HG02623 (cell line): ENCODE measurements around the gene FLYWCH1.
"Not testable (repeated sequence)": the region's sequence is repeated elsewhere in the genome, so short reads cannot be mapped to it uniquely, and the experiment has no call there.

Source experiments
- ATAC-seq: cut with Tn5 transposase; IDR thresholded peaks from one replicate; pipeline ENCODE4 v1.9.1; 2021; ENCODE audit warnings: moderate library complexity; ENCODE audit not compliant: unreplicated experiment

FLYWCH1 gene

DNA sequence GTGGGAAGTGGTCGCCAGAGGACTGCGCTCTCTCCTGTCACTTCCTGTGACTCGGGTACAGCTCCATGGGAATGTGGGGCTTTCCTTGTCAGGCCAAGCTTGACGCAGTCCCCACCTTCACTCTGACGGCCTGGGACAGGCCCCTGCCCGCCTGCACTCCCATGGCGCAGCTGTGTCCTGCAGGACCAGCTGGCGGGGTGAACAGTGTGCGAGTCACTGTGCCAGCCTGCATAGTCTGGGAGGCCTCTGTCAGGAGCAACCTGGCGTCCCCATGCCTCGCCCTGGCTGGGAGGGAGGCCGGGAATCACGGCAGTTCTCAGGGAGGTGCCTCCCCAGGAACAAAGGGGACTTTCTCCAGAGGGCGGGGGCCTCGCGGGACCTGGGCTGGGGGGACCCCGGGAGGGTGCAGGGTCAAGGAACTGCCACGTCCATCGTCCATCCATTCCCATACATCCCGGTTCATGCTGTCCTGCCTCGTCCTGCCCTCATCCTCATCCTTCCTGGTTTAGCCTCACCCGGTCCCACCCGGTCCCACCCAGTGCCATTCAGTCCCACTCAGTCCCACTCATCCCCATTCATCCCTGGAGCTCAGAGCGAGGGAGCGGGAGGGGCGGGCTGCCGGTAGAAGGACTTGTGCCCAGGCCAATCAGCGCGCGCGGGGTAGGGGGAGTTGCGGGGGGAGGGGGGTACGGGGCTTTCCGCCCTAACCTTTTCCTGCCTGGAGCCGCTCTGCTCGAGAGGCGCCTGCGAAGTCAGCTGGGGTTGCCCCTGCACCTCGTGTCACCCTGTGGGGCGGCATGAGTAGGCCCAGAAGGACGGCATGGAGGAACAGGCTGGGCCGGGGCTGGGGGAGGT is 13.4 kb downstream of the FLYWCH1 start:
- no peak for ATAC-seq

DNA sequence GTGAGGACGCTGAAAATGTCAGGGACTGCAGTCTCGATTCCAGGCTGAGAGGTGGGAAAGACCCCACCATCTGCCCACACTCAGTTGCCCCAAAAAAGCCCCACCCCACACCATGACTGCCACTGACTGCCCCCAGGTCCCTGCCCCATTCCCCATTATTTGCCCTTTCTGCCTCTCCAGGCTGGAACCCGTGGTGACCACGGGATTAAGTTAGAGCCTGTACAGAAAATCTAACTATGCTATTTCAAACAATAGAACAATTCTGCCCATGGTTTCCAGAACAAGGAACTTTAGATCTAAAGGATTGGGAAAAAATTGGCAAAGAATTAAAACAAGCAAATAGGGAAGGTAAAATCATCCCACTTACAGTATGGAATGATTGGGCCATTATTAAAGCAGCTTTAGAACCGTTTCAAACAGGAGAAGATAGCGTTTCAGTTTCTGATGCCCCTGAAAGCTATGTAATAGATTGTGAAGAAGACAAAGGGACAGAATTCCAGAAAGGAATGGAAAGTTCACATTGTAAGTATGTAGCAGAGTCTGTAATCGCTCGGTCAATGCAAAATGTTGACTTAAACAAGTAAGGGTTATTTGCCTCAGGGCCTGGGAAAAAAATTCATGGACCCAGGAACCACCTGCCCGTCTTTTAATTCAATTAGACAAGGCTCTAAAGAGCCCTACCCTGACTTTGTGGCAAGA is 14.4 kb downstream of the FLYWCH1 start:
- ATAC-seq: no peak

DNA sequence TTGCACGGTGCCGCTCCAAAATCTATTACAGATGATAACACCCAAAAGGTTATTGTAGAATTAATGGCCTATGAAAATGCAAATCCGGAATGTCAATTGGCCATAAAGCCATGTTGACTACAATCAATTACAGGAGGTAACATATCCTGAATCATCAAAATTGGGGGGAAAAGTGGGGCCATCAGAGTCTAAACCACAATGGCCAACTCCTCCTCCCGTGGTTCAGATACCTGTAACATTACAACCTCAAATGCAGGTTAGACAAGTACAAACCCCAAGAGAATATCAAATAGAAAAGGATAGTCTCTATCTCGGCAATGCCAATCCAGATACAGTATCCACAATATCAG is 14.9 kb downstream of the FLYWCH1 start:
- ATAC-seq: no peak

DNA sequence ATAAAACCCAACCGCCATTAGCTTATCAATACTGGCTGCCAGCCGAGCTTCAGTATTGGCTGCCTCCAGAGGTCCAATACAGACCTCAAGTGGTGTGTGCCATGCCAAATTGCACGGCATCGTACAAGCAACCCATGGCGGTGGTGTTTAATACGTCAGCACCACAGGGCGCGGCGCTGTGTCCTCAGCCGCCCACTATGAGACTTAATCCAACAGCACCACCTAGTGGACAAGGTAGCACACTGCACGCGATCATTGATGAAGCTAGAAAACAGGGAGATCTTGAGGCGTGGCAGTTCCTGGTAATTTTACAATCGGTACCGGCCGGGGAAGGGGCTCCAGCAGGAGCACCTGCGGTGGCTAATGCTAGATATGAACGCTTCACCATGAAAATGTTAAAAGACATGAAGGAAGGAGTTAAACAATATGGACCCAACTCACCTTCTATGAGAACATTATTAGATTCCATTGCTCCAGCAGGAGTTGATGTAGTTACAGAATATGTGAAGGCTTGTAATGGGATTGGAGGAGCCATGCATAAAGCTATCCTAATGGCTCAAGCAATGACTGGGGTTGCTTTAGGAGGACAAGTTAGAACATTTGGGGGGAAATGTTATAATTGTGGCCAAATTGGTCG is 15.4 kb downstream of the FLYWCH1 start:
- no peak for ATAC-seq

DNA sequence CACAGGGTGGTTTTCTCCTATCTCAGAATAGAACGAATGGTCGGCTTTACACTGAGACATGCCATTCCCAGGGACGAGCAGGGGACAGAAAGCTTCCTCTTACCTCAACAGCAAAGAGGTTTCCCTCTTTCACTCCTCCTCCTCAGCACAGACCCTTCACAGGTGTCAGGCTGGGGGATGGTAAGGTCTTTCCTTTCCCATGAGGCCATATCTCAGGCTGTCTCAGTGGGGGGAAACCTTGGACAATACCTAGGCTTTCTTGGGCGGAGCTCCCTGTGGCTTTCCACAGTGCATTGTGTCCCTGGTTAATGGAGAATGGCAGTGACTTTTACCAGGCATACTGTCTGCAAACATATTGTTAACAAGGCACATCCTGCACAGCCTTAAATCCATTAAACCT is 16.4 kb downstream of the FLYWCH1 start:
- not testable (repeated sequence) for ATAC-seq

DNA sequence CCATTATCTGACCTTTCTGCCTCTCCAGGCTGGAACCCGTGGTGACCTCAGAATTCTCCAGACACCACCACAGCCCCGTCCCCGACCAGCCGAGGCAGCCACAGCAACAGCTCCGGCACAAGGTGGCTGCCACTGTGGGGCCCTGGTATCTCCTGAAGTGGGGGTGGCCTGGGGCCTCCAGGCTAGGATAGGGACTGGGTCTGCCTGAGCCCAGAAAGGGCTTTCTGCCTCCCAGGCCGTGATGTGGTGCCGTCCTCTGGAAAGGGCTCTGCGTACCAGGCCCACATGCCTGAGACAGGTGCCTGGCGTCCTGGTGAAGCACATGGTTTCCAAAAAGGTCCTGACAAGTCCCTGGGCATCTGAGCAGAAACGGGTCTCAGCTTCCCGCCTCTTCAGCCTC is 17.1 kb downstream of the FLYWCH1 start:
- no peak for ATAC-seq

DNA sequence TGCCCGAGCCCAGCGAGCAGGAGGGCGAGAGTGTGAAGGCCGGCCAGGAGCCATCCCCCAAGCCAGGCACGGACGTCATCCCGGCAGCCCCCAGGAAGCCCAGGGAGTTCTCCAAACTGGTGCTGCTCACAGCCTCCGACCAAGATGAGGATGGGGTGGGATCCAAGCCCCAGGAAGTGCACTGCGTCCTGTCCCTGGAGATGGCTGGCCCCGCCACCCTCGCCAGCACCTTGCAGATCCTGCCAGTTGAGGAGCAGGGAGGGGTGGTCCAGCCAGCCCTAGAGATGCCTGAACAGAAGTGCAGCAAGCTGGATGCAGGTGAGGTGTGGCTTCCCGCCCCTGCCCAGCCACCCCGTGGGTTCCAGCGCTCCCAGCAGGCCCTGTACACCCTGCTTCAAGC is 18.0 kb downstream of the FLYWCH1 start:
- ATAC-seq: no peak

DNA sequence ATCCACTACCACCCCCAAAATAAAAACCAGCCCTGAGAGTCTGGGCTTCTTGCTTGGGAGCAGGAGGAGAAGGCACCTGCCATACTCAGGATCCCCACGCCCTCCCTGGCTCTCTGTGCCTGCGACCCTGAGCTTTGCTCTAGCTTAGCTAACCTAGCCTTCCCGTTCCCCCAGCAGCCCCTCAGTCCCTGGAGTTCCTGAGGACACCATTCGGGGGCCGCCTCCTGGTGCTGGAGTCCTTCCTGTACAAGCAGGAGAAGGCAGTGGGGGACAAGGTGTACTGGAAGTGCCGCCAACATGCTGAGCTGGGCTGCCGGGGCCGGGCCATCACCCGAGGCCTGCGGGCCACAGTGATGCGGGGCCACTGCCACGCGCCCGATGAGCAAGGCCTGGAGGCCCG is 18.5 kb downstream of the FLYWCH1 start:
- ATAC-seq: no peak

DNA sequence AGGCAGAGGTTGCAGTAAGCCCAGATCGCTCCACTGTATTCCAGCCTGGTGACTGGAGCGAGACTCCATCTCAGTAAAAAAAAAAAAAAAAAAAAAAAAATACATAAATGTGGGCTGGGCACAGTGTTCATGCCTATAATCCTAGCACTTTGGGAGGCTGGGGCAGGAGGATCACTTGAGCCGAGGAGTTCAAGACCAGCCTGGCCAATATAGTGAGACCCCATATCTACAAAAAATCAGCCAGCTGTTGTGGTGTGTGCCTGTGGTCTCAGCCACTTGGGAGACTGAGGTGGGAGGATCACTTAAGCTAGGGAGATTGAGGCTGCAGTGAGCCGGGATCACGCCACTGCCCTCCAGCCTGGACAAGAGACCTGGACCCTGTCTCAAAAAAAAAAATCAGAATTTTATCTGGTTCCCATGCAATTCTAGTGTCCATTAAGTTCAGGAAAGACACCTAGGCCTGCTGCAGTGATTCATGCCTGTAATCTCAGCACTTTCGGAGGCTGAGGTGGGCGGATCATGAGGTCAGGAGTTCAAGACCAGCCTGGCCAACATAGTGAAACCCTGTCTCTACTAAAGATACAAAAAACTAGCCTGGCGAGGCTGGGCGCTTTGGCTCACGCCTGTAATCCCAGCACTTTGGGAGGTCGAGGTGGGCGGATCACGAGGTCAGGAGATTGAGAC is 19.6 kb downstream of the FLYWCH1 start:
- ATAC-seq: not testable (repeated sequence)

DNA sequence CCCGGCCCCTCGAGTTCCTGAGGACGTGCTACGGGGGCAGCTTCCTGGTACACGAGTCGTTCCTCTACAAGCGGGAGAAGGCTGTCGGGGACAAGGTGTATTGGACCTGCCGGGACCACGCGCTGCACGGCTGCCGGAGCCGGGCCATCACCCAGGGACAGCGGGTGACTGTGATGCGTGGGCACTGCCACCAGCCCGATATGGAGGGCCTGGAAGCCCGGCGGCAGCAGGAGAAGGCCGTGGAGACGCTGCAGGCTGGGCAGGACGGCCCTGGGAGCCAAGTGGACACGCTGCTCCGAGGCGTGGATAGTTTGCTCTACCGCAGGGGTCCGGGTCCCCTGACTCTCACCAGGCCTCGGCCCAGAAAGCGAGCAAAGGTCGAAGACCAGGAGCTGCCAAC is 21.4 kb downstream of the FLYWCH1 start:
- no peak for ATAC-seq

DNA sequence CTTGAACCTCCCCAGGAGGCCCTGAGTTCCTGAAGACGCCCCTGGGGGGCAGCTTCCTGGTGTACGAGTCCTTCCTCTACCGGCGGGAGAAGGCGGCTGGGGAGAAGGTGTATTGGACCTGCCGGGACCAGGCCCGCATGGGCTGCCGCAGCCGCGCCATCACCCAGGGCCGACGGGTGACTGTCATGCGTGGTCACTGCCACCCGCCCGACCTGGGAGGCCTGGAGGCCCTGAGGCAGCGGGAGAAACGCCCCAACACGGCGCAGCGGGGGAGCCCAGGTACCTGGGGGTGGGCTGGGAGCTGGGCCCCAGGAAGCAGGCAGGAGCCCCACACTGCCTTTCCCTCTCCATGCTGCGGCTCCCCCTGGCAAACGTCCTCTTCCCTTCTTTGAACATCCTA is 22.0 kb downstream of the FLYWCH1 start:
- no peak for ATAC-seq

DNA sequence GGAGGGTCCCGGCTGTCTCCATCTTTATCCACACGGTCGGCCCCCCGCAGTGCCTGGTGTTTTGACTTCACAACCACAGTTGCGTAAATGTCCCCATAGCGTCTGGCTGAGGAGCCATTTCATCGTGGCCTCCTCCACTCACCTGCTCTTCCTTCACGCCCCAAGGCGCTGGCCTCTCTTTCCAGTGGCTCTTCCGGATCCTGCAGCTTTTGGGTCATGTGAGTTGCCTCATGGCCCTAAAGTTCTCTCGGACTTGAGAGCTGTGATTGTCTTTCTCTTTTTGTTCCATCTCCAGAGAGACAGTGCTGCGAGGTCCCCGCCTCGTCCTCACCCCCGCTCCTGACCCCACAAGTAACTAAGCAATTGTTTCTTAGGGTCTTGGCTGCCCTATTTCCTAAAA is 22.7 kb downstream of the FLYWCH1 start:
- no peak for ATAC-seq

DNA sequence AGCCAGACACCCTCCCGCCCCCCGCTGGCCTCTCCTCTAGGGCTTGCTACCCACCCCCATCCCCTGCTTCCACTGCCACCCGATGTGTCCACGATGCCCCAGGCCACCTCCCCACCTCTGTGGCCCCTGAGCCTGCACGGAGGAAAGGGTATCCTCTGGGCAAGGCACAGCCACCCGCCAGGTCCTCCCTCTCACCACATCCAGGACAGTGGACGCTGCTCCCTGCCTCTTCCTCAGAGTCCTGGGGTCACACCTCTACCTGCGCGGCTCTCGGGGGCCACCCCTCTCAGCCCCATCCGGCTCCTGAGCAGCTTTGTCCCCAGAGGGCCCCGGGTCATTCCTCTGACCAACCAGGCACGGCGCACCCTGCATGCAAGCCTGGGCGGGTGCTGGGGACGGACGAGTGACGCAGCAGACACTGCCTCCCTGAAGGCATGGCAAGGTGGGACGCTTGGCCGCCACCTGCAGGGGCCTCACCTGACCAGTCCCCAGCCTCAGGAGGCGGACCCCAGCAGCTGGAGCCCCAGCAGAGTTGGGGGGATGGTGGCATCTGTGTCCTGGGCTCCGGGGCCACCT is 24.8 kb downstream of the FLYWCH1 start:
- no peak for ATAC-seq

DNA sequence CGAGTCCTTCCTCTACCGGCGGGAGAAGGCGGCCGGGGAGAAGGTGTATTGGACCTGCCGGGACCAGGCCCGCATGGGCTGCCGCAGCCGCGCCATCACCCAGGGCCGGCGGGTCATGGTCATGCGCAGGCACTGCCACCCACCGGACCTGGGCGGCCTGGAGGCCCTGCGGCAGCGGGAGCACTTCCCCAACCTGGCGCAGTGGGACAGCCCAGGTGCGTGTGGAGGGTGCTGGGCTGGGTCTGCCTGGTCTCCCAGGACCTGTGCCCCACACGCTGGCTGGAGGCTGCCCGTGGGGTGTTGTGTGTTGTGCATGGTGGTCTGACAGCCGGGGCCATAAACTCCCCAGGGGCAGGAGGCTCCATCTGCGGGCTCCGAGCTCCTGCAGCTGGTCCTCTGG is 25.4 kb downstream of the FLYWCH1 start:
- no peak for ATAC-seq

DNA sequence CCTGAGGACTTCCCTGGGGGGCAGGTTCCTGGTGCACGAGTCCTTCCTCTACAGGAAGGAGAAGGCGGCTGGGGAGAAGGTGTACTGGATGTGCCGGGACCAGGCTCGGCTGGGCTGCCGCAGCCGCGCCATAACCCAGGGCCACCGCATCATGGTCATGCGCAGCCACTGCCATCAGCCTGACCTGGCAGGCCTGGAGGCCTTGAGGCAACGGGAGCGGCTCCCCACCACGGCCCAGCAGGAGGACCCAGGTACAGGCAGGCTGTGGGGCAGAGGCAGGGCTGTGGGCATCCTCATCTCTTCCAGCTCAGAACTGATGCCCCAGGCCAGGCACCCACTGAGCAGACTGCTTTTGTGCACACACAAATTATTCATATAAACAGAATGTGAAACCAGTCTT is 26.5 kb downstream of the FLYWCH1 start:
- no peak for ATAC-seq

DNA sequence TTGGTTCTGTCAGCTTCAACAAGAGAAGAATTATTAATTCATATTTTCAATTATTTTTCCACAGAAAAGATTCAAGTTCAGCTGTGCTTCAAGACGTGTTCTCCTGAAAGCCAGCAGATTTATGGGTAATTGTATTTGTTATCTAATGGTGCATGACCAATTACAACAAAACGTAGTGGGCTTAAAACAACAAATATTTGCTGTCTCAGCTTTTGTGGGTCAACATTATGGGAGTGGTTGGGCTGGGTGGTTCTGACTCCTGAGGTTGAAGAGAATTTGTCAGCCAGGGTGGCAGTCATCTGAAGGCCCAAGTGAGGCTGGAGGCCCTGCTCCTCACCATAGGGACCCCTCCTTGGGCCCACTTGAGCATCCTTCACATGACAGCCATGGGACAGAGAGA is 28.2 kb downstream of the FLYWCH1 start:
- ATAC-seq: no peak

DNA sequence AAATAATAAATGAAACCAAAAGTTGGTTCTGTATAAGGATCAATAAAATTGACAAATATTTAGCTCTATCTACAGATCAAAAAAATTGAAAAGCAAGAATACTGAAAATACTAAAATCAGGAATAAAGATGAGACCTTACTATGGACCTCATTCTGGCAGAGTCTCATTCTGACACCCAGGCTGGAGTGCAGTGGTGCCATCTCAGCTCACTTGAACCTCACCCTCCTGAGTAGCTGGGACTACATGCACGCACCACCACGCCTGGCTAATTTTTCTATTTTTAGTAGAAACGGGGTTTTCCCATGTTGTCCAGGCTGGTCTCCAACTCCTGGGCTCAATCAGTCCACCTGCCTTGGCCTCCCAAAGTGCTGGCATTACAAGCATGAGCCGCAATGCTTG is 30.3 kb downstream of the FLYWCH1 start:
- ATAC-seq: no peak

DNA sequence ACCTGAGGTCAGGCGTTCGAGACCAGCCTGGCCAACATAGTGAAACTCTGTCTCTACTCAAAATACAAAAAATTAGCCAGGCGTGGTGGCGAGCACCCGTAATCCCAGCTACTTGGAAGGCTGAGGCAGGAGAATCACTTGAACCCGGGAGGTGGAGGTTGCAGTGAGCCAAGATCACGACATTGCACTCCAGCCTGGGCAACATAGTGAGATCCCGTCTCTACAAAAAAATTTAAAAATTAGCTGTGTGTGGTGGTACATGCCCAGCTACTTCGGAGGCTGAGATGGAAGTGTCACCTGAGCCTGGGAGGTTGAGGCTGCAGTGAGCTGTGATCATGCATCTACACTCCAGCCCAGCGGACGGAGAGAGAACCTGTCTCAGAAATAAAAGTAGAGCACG is 32.0 kb downstream of the FLYWCH1 start:
- not testable (repeated sequence) for ATAC-seq

DNA sequence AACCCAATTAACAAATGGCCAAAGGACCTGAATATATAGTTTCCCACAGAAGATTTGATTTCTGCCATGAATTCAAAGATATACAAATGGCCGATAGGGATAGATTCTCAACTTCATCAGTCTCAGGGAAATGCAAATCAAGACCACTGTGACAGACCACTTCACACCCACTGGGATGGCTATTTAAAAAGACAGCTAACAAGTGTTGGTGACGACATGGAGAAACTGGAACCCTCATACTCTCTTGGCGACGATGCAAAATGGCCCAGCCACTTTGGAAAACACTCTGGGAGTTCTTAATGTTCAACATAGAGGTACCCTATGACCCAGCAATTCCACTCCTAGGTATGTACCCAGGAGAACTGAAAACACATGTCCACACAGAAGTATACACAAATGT is 34.9 kb downstream of the FLYWCH1 start:
- ATAC-seq: no peak

DNA sequence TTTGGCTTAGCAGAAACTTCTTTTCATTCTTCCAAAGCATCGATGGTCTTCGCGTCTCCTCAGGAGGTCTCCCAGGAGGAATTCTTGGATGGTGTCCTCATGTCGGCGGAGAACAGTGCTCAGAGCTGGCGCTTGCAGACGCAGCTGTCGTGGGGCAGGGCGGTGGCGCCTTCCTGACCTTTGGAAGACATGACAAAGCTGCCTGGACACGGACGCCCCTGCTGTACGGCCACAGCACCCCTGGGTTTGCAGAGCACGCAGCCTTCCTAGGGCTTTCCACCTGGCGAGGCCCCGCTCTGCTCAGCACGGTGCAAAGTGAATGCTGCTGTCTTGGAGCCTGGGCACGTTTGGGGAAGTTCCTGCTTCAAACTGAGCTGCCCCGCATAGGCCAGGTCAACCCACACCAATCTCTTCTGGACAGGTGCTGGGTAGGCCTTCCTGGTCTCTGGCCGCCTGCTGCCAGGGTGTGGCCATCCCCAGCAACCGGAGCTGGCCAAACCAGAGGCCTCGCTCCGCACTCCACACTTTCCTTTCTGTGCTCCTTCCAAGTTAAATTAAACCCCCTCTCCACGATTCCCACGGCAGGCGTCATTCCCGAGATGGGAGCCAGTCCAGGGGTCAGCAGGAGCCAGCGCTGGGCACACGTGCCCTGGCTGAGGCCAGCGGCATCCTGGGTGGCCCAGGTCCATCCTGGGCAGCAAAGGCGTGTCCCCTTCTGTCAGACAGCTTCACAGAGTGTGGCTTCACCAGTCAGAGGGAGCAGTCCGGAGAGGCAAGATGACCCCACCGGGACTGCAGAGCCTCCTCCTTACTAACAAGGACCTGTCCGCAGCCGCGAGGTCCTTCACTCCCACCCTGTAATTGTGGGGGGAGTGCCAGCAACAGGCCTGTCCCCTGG is 37.3 kb downstream of the FLYWCH1 start:
- no peak for ATAC-seq
